ENCODE results near the gene APOLD1.

DNA sequence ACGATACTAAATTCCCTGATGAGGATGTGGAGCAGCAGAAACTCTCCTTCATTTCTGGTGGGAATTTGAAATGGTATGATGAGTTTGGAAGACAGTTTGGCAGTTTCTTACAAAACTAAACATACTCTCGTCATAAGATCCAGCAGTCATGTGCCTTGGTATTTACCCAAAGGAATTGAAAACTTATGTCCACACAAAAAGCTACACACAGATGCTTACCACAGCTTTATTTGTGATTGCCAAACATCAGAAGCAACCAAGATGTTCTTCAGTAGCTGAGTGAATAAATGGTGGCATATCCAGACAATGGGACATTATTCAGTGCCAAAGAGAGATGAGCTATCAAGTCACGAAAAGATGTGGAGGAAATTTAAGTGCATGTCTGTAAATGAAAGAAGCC is 10.7 kb upstream of the APOLD1 start:
- TF ChIP-seq, protein P1, sequence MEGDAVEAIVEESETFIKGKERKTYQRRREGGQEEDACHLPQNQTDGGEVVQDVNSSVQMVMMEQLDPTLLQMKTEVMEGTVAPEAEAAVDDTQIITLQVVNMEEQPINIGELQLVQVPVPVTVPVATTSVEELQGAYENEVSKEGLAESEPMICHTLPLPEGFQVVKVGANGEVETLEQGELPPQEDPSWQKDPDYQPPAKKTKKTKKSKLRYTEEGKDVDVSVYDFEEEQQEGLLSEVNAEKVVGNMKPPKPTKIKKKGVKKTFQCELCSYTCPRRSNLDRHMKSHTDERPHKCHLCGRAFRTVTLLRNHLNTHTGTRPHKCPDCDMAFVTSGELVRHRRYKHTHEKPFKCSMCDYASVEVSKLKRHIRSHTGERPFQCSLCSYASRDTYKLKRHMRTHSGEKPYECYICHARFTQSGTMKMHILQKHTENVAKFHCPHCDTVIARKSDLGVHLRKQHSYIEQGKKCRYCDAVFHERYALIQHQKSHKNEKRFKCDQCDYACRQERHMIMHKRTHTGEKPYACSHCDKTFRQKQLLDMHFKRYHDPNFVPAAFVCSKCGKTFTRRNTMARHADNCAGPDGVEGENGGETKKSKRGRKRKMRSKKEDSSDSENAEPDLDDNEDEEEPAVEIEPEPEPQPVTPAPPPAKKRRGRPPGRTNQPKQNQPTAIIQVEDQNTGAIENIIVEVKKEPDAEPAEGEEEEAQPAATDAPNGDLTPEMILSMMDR (IDR thresholded peaks at IDR 0.05; ENCODE audit: low read depth, low read length), result no peak
- TF ChIP-seq POLR2A (IDR thresholded peaks at IDR 0.05; ENCODE audit: extremely low read depth, insufficient read length) (no peak), MYC (IDR thresholded peaks at IDR 0.05; ENCODE audit: low read depth, low read length) (no peak)
- TF ChIP-seq, protein P2, sequence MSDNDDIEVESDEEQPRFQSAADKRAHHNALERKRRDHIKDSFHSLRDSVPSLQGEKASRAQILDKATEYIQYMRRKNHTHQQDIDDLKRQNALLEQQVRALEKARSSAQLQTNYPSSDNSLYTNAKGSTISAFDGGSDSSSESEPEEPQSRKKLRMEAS (IDR thresholded peaks at IDR 0.05; ENCODE audit: low read depth, low read length), result no peak

Data from NB4 (cell line).